ENCODE measurements around the gene PSMF1.

PSMF1 gene

DNA sequence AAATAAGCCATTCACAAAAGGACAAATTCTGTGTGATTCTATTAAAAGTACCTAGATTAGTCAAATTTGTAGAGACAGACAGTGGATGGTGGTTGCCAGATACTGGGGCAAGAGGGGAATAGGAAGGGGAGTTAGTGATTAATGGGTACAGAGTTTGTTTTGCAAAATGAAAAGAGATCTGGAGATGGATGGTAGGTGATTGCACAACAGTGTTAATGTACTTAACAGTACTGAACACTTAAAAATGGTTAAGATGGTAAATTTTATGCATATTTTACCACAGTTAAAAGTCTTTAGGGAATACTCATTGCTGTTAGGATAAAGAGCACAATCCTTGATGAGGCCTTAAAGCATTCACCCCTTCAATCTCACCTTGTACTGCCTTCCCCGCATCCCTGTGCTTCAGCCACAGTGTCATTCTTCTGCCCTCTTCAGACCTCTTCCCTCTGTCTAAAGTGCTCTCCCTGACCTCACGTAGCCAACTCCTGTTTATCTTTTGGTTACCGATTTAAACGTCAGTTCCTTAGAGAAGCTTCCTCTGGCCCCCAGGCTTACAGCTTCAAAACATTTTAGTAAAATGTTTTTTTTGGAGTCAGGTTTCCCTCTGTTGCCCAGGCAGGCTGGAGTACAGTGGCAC lies 11.8 kb downstream of the PSMF1 start:
- no peak overlapping the region for H3K4me3 ChIP-seq (ENCODE audit: control insufficient read depth, low read depth, low read length)
- TF ChIP-seq, protein P1, sequence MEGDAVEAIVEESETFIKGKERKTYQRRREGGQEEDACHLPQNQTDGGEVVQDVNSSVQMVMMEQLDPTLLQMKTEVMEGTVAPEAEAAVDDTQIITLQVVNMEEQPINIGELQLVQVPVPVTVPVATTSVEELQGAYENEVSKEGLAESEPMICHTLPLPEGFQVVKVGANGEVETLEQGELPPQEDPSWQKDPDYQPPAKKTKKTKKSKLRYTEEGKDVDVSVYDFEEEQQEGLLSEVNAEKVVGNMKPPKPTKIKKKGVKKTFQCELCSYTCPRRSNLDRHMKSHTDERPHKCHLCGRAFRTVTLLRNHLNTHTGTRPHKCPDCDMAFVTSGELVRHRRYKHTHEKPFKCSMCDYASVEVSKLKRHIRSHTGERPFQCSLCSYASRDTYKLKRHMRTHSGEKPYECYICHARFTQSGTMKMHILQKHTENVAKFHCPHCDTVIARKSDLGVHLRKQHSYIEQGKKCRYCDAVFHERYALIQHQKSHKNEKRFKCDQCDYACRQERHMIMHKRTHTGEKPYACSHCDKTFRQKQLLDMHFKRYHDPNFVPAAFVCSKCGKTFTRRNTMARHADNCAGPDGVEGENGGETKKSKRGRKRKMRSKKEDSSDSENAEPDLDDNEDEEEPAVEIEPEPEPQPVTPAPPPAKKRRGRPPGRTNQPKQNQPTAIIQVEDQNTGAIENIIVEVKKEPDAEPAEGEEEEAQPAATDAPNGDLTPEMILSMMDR (IDR thresholded peaks at IDR 0.05; ENCODE audit: control insufficient read depth, insufficient read depth, low read depth, low read length, missing control alignments) = no peak
- no peak for DNase-seq (ENCODE audit: low read depth)

DNA sequence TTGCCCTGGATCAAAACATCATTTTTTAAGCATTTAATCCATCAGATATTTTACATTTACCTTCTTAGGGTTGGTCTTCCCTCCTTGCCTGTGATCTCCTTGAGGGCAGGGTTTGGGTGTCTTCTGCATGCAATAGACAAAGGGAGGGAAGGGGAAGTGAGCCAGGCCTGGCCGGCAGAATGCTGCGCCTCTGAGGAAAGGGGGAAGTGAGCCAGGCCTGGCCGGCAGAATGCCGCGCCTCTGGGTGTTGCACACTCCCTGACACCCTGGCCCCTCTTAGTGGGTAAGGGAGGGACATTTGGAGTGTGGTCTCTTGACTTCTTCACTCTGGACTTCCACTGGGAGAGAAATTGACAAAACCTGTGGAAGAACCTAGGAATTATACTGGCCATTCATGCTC lies 12.4 kb downstream of the PSMF1 start:
- TF ChIP-seq, protein P1 (IDR thresholded peaks at IDR 0.05; ENCODE audit: control insufficient read depth, insufficient read depth, low read depth, low read length, missing control alignments) = no peak
- no peak for DNase-seq (ENCODE audit: low read depth)
- no peak overlapping the region for H3K4me3 ChIP-seq (ENCODE audit: control insufficient read depth, low read depth, low read length)

DNA sequence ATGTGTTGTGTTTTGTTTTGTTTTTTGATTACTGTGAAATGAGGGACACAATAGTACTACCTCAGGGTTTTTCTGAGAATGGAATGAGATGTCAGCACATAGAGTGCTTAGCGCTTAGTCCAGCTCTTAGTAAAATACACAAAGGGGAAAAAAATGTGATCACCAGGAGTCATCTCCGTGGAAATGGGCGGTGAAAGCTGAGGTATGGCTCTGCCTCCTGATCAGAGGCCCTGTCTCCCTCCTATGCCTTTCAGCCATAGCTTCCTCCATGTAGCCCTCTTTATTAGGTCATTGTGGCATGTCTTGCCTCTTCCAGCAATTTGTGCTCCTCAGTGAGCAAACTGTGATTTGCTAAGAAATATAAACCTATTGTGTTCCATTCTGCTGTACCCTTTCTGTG lies 13.0 kb downstream of the PSMF1 start:
- TF ChIP-seq, protein P1 (IDR thresholded peaks at IDR 0.05; ENCODE audit: control insufficient read depth, insufficient read depth, low read depth, low read length, missing control alignments) = no peak
- no peak for DNase-seq (ENCODE audit: low read depth)
- H3K4me3 ChIP-seq (ENCODE audit: control insufficient read depth, low read depth, low read length) = no peak overlapping the region

DNA sequence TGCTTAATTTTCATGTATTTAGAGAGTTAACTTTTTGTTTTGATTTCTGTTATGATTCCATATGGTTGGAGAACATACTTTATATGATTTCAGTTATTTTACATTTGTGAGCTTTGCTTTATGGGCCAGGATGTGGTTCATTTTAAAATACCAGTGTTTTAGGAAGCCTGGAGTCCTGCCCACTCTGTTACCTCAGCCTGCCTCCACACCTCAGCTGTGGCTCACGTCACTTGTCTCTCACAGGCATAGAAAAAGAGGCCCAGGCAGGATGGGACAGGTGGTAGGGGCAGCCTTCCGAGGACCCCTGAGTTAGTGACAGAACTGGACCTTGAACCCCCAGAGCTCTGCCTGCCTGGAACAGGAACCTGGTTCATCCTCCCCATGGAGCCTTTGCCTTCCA lies 16.0 kb downstream of the PSMF1 start:
- DNase-seq (ENCODE audit: low read depth) = no peak
- TF ChIP-seq, protein P1 (IDR thresholded peaks at IDR 0.05; ENCODE audit: control insufficient read depth, insufficient read depth, low read depth, low read length, missing control alignments) = no peak
- H3K4me3 ChIP-seq (ENCODE audit: control insufficient read depth, low read depth, low read length) = no peak overlapping the region

DNA sequence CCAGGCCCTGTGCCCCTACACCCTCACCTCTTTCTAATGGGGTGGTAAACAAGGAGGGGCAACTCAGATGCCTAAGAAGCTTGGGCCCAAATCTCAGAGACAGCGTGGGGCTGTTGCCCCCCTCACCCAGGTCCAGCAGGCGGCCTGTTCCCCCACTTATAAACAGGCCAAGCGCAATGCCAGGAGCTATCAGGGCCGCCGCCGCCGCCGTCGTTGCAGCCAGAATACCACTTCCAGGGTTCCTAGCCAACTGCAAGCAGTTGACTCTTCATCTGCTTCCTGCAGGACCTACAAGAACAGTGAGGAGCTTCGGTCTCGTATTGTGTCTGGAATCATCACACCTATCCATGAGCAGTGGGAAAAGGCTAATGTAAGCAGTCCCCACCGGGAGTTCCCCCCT lies 16.4 kb downstream of the PSMF1 start:
- TF ChIP-seq, protein P1 (IDR thresholded peaks at IDR 0.05; ENCODE audit: control insufficient read depth, insufficient read depth, low read depth, low read length, missing control alignments) = no peak
- no peak for DNase-seq (ENCODE audit: low read depth)
- no peak overlapping the region for H3K4me3 ChIP-seq (ENCODE audit: control insufficient read depth, low read depth, low read length)

DNA sequence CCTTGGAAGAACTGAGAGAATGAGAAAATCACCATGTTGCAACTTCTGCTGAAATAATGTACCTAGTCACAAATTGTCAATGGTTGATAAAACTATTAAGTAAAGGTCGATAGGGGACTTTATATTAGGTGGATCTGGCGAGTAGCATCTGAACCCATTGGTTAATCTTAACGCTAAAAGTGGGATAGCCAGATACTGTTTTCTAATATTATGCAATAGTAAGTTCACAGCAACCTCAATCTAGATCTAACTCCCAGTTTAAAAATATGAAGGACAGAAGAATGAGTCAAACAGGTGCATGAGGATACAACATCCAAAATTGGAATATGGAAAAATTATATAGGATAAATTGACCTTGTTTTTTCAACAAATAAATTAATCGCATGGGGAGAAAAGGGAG lies 18.8 kb downstream of the PSMF1 start:
- TF ChIP-seq, protein P1 (IDR thresholded peaks at IDR 0.05; ENCODE audit: control insufficient read depth, insufficient read depth, low read depth, low read length, missing control alignments) = no peak
- no peak overlapping the region for H3K4me3 ChIP-seq (ENCODE audit: control insufficient read depth, low read depth, low read length)
- no peak for DNase-seq (ENCODE audit: low read depth)

All from AG09309 (cell line).